ENCODE measurements around the gene CYTL1. TPM values are rescaled to one million over a fixed set of nuclear protein-coding genes. Genes with fewer than 3 reads are reported as not detected.

Gene CYTL1
- polyA plus RNA-seq, 1 donor from 2014 or later, result not detected

- no peak overlapping the region for H3K4me2 ChIP-seq (ENCODE audit: low read length)
- TF ChIP-seq REST (IDR thresholded peaks at IDR 0.05; ENCODE audit: borderline replicate concordance), result no peak
- TF ChIP-seq CTCF (IDR thresholded peaks at IDR 0.05; ENCODE audit: poor library complexity, severe bottlenecking), result no peak
- TF ChIP-seq SMC3 (conservative IDR thresholded peaks at IDR 0.05; ENCODE audit: poor library complexity), result no peak
- TF ChIP-seq EP300 (conservative IDR thresholded peaks at IDR 0.05; ENCODE audit: poor library complexity, severe bottlenecking), result no peak
- TF ChIP-seq MXI1 (conservative IDR thresholded peaks at IDR 0.05; ENCODE audit: poor library complexity, severe bottlenecking), result no peak
- no peak for TF ChIP-seq RAD21 (conservative IDR thresholded peaks at IDR 0.05)
These were observed 44.5 kb downstream of the CYTL1 start for GRCh38 chr4:4974727-4975126.

GRCh38 chr4:4971796-4972195 lies 47.5 kb downstream of the CYTL1 start:
- no peaks in the 10 kb centered on the region for H4K20me1 ChIP-seq (ENCODE audit: insufficient read depth)
- H3K27ac ChIP-seq (ENCODE audit: low read length), result no peak overlapping the region
- H3K27me3 ChIP-seq (ENCODE audit: insufficient read depth, low read depth, low read length), result no peaks in the 10 kb centered on the region
- H3F3A ChIP-seq (ENCODE audit: insufficient read depth, low read length, poor library complexity, severe bottlenecking), result no peaks in the 10 kb centered on the region
- no peaks in the 10 kb centered on the region for H3K36me3 ChIP-seq (ENCODE audit: insufficient read depth, low read length)
- no peak overlapping the region for H3K9ac ChIP-seq (ENCODE audit: low read length)
- no peak overlapping the region for H3K4me2 ChIP-seq (ENCODE audit: low read length)
- no peaks in the 10 kb centered on the region for H3K9me3 ChIP-seq (ENCODE audit: low read length)
- no peak for TF ChIP-seq RAD21 (conservative IDR thresholded peaks at IDR 0.05)
- TF ChIP-seq EP300 (conservative IDR thresholded peaks at IDR 0.05; ENCODE audit: poor library complexity, severe bottlenecking), result no peak
- TF ChIP-seq SMC3 (conservative IDR thresholded peaks at IDR 0.05; ENCODE audit: poor library complexity), result no peak
- no peak for TF ChIP-seq MXI1 (conservative IDR thresholded peaks at IDR 0.05; ENCODE audit: poor library complexity, severe bottlenecking)
- TF ChIP-seq EZH2 (IDR thresholded peaks at IDR 0.05; ENCODE audit: borderline replicate concordance, insufficient read depth, low read length, poor library complexity, severe bottlenecking), result no peak
- no peak for TF ChIP-seq POLR2AphosphoS5 (IDR thresholded peaks at IDR 0.05)
- TF ChIP-seq CTCF (IDR thresholded peaks at IDR 0.05; ENCODE audit: poor library complexity, severe bottlenecking), result no peak
- H3K79me2 ChIP-seq (replicated peaks; ENCODE audit: insufficient read depth, low read length), result no peaks in the 10 kb centered on the region
- no peaks in the 10 kb centered on the region for H3K9me2 ChIP-seq (ENCODE audit: insufficient read depth, low read length)
- no peak overlapping the region for H3K4me3 ChIP-seq (ENCODE audit: low read length)
- H2AFZ ChIP-seq (ENCODE audit: low read depth, low read length), result no peak overlapping the region

More at GRCh38 chr4:4974727-4975126, 44.5 kb downstream of the CYTL1 start:
- Histone ChIP-seq H4K20me1 (ENCODE audit: insufficient read depth) (no peaks in the 10 kb centered on the region), H3K79me2 (replicated peaks; ENCODE audit: insufficient read depth, low read length) (no peaks in the 10 kb centered on the region), H3K9me2 (ENCODE audit: insufficient read depth, low read length) (no peaks in the 10 kb centered on the region), H3K27me3 (ENCODE audit: insufficient read depth, low read depth, low read length) (no peaks in the 10 kb centered on the region), H3K4me3 (ENCODE audit: low read length) (no peak overlapping the region), H3F3A (ENCODE audit: insufficient read depth, low read length, poor library complexity, severe bottlenecking) (no peaks in the 10 kb centered on the region), H3K9ac (ENCODE audit: low read length) (no peak overlapping the region), H2AFZ (ENCODE audit: low read depth, low read length) (no peak overlapping the region), H3K36me3 (ENCODE audit: insufficient read depth, low read length) (no peaks in the 10 kb centered on the region), H3K9me3 (ENCODE audit: low read length) (no peaks in the 10 kb centered on the region), H3K27ac (ENCODE audit: low read length) (no peak overlapping the region)
